Cardiac muscle cell (in vitro differentiated cells and primary cell): ENCODE results near the gene SMARCA5. TPM values are rescaled to one million over a fixed set of nuclear protein-coding genes. Genes with fewer than 3 reads are reported as not detected.
A peak's percentile ranks its signal among the peaks of the same experiment; 100 is the strongest.

Source experiments
- DNase-seq, 2 donors: peaks; one replicate each; pipeline versions ENCODE4 v3.0.0 to v3.0.0-alpha.2; 2010 to 2017; ENCODE audit warnings: low read depth in 1 of 2, low spot score in 1 of 2
- H3K27ac ChIP-seq: fragments of 200-600 bp; sonication (generic); 2 replicates; pipeline ENCODE4 v1.5.1; 2016
- H3K27me3 ChIP-seq: fragments of 200-600 bp; sonication (generic); 2 replicates; pipeline ENCODE4 v1.6.0; 2016; ENCODE audit warnings: control low read depth
- H3K36me3 ChIP-seq: fragments of 200-600 bp; sonication (generic); 2 replicates; pipeline ENCODE4 v1.5.1; 2016; ENCODE audit warnings: control low read depth
- H3K4me1 ChIP-seq: fragments of 200-600 bp; sonication (generic); 2 replicates; pipeline ENCODE4 v1.8.1; 2017; ENCODE audit warnings: low read depth, mild to moderate bottlenecking, mixed run types
- H3K4me3 ChIP-seq: fragments of 200-600 bp; sonication (generic); 2 replicates; pipeline ENCODE4 v1.5.1; 2016; ENCODE audit warnings: mild to moderate bottlenecking
- H3K9me3 ChIP-seq: fragments of 200-600 bp; sonication (generic); 2 replicates; pipeline ENCODE4 v1.5.1; 2017; ENCODE audit warnings: low read depth, mild to moderate bottlenecking, control low read depth
- CTCF ChIP-seq: IDR thresholded peaks from 2 replicates; pipeline ENCODE4 v1.5.1; 2012; ENCODE audit warnings: low read depth, mild to moderate bottlenecking, low read length
- polyA plus RNA-seq: library from polyadenylated mRNA; unstranded; fragments of >200 nt; fragmentation: Nextera tagmentation; extraction: Ambion mirVana; gene quantifications from 2 replicates; pipeline ENCODE4 v1.2.1, GENCODE V29; 2016
- total RNA-seq: library from RNA; depleted of rRNA; stranded (reverse); fragments of >200 nt; gene quantifications from 2 replicates; pipeline ENCODE4 v1.2.3, GENCODE V29; 2016

SMARCA5 gene
- total RNA-seq (43.8 and 49.6 TPM in 2 replicates), polyA plus RNA-seq (45.3 and 57.5 TPM in 2 replicates)

GRCh38 chr4:143513314-143514168, at the start of gene SMARCA5:
SMARCA5 (plus strand) TSS chr4:143513702; CDS start chr4:143513925, 223 bp downstream.
- Histone ChIP-seq H3K4me3 (peak within 1 kb of the TSS; percentile 77), H3K27ac (peak within 1 kb of the TSS; percentile 94), H3K27me3 (no peaks in the 10 kb centered on the region), H3K36me3 (peaks cover 13% of the 10 kb centered on the region), H3K9me3 (no peaks in the 10 kb centered on the region), H3K4me1 (peaks cover 15% of the 10 kb centered on the region)
- TF ChIP-seq CTCF: no peak
- peak; percentile 98 to 99 for DNase-seq

GRCh38 chr4:143473334-143474126, 40.0 kb upstream of the SMARCA5 start:
- TF ChIP-seq CTCF: no peak
- Histone ChIP-seq H3K27me3 (no peaks in the 10 kb centered on the region), H3K4me3 (no peak overlapping the region)

GRCh38 chr4:143477487-143477886, 36.0 kb upstream of the SMARCA5 start:
- Histone ChIP-seq H3K4me3 (no peak overlapping the region), H3K36me3 (peaks cover 4% of the 10 kb centered on the region), H3K27me3 (no peaks in the 10 kb centered on the region), H3K27ac (no peak overlapping the region), H3K4me1 (no peaks in the 10 kb centered on the region), H3K9me3 (no peaks in the 10 kb centered on the region)
- no peak for DNase-seq
- no peak for TF ChIP-seq CTCF

More at GRCh38 chr4:143473334-143474126, 40.0 kb upstream of the SMARCA5 start:
- DNase-seq: no peak
- Histone ChIP-seq H3K36me3 (peaks cover 37% of the 10 kb centered on the region), H3K4me1 (no peaks in the 10 kb centered on the region), H3K27ac (no peak overlapping the region), H3K9me3 (no peaks in the 10 kb centered on the region)

- DNase-seq: no peak
- H3K4me1 ChIP-seq: no peaks in the 10 kb centered on the region
- H3K4me3 ChIP-seq: no peak overlapping the region
- H3K27me3 ChIP-seq: no peaks in the 10 kb centered on the region
- H3K36me3 ChIP-seq: no peaks in the 10 kb centered on the region
- H3K27ac ChIP-seq: no peak overlapping the region
- TF ChIP-seq CTCF: no peak
- H3K9me3 ChIP-seq: no peaks in the 10 kb centered on the region
Observed at GRCh38 chr4:143481361-143481760, 32.1 kb upstream of the SMARCA5 start.

GRCh38 chr4:143482840-143483239, 30.7 kb upstream of the SMARCA5 start:
- Histone ChIP-seq H3K4me1 (no peaks in the 10 kb centered on the region), H3K27me3 (no peaks in the 10 kb centered on the region), H3K4me3 (no peak overlapping the region), H3K36me3 (no peaks in the 10 kb centered on the region), H3K27ac (no peak overlapping the region), H3K9me3 (no peaks in the 10 kb centered on the region)
- peak; percentile 57 for TF ChIP-seq CTCF
- DNase-seq: peak; percentile 41 to 77
